Ovary (tissue), 3 donors: ENCODE data around the gene MAST3.

ENCODE experiments used
- POLR2A ChIP-seq: fragments of 450-650 bp; IDR thresholded peaks from one replicate; pipeline ENCODE4 v1.6.1; 2017; ENCODE audit warnings: antibody characterized with exemption, mild to moderate bottlenecking, moderate library complexity
- TF ChIP-seq, protein P1 (sequence below), 3 donors: fragments of 450-650 bp in 2 of 3; fragments of 200-600 bp in 1 of 3; IDR thresholded peaks; one replicate each; pipeline versions ENCODE4 v1.5.1 to v1.8.0; 2016 to 2022; ENCODE audit warnings: antibody characterized with exemption in 3 of 3, mild to moderate bottlenecking in 1 of 3
- donor health status: DM: no; HTN: no; CAD: no.

DNA sequence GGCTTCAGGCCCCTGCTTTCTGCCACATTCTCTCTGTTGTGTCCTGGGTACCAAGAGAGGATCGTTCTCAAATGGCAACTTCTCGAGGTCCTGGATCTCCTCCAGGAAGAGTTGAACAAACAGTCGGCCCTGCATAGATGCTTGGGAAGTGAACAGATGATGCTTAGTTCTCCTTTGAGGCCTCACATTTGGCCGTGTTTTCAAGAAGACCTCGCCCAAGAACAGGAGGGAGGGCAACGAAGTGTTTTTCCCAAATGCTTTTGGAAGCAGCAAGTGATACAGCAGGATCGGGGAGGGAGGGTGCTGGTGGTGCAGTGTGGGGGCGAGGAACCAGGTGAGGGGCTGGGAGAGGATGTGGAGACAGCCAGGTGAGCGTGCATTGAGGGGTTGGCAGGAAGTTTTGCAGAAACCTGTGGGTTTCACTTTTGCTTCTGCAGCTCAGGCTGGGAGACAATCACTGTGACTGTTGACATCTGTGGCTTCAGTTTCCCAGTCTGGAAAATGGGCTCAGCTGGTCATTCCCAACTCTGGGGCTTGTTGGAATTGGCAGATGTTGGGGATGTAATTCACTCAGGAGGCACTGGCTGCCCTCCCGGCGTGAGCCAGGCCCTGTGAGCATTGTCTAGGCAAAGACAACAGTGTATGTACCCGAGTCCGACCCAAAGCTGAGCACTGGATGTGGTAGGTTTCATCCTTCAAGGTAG lies 21.6 kb downstream of the MAST3 start:
- TF ChIP-seq, protein P1, sequence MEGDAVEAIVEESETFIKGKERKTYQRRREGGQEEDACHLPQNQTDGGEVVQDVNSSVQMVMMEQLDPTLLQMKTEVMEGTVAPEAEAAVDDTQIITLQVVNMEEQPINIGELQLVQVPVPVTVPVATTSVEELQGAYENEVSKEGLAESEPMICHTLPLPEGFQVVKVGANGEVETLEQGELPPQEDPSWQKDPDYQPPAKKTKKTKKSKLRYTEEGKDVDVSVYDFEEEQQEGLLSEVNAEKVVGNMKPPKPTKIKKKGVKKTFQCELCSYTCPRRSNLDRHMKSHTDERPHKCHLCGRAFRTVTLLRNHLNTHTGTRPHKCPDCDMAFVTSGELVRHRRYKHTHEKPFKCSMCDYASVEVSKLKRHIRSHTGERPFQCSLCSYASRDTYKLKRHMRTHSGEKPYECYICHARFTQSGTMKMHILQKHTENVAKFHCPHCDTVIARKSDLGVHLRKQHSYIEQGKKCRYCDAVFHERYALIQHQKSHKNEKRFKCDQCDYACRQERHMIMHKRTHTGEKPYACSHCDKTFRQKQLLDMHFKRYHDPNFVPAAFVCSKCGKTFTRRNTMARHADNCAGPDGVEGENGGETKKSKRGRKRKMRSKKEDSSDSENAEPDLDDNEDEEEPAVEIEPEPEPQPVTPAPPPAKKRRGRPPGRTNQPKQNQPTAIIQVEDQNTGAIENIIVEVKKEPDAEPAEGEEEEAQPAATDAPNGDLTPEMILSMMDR (IDR thresholded peaks at IDR 0.05), result no peak
- no peak for TF ChIP-seq POLR2A
